ENCODE results near the gene CEMIP.

DNA sequence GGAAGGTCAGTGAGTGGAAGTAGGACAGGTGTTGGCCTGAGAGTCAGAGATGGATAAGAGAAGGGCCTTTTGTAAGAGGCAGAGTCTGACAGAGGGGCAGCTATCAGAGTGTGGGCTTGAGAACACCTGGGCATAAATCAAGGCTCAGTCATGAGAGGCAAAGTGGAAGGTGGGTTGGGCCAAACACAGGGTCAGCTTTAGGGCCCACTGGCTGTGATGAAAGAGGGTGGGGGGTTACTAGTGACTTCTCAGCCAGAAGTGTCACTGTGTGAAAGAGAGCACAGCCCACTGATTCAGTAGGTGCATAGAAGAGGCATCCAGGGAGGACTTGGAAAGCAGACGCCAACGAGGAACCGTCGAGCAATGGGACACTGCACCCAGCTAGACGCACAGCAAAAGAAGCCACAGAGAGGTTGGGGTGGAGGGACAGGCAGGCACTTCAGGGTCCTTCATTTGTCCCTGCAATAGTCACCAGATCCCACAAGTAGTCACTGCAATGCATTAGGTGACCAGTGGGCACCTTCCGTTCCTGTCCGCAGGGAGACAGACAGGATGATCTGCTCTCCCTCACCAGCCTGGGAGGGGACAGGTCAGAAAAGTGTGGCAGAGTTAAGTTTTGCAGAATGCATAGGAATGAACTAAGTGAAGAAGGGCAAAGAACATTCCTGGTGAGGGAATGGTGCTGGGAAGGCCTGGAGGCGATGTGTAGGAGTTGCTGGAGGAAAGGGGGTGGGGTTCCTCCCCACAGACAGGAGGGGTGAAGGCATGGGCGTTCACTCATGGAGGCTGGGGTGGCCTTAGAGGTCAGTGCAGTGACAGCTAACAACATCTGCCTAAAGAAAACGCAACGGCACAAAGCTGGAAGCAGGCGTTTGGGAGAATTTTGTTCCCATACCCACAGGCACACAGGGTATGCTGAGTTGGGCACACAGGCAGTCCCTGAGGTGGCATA, 174.1 kb downstream of the CEMIP start:
- TF ChIP-seq REST (IDR thresholded peaks at IDR 0.05; ENCODE audit: insufficient replicate concordance, low read depth) (no peak), GABPA (IDR thresholded peaks at IDR 0.05; ENCODE audit: low read depth) (no peak), POLR2AphosphoS5 (IDR thresholded peaks at IDR 0.05; ENCODE audit: low read depth) (no peak)
- TF ChIP-seq, protein P1, sequence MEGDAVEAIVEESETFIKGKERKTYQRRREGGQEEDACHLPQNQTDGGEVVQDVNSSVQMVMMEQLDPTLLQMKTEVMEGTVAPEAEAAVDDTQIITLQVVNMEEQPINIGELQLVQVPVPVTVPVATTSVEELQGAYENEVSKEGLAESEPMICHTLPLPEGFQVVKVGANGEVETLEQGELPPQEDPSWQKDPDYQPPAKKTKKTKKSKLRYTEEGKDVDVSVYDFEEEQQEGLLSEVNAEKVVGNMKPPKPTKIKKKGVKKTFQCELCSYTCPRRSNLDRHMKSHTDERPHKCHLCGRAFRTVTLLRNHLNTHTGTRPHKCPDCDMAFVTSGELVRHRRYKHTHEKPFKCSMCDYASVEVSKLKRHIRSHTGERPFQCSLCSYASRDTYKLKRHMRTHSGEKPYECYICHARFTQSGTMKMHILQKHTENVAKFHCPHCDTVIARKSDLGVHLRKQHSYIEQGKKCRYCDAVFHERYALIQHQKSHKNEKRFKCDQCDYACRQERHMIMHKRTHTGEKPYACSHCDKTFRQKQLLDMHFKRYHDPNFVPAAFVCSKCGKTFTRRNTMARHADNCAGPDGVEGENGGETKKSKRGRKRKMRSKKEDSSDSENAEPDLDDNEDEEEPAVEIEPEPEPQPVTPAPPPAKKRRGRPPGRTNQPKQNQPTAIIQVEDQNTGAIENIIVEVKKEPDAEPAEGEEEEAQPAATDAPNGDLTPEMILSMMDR (IDR thresholded peaks at IDR 0.05; ENCODE audit: insufficient read depth, low read length), result no peak

Measured in HL-60 (cell line).